A549 (cell line): Measurements from ENCODE around the gene LAT. TPM values are rescaled to one million over a fixed set of nuclear protein-coding genes. Genes with fewer than 3 reads are reported as not detected.
"Not testable (repeated sequence)": the region's sequence is repeated elsewhere in the genome, so short reads cannot be mapped to it uniquely, and the experiment has no call there.

Experiments used
- ATAC-seq, 2 experiments: fragments of 200-7000 bp in 1 of 2; fragments of >200 bp in 1 of 2; cut with Nextera tagmentation in 1 of 2; cut with Tn5 transposase in 1 of 2; 3 replicates each; pipeline versions ENCODE4 v1.8.0 to v1.9.1; 2018 to 2020; ENCODE audit warnings: mild to moderate bottlenecking in 1 of 2, moderate library complexity in 1 of 2
- CTCF ChIA-PET: fragments of 300-600 bp; sonication (Branson Sonifier 250); formaldehyde crosslinking; extraction: SDS; loops from one replicate; lab custom pipeline; 2021; ENCODE audit warnings: antibody characterized with exemption, inconsistent platforms; lab: Yijun Ruan, JAX
- POLR2A ChIA-PET: fragments of 350-600 bp; formaldehyde crosslinking; extraction: SDS; loops from one replicate; lab custom pipeline; 2021; ENCODE audit warnings: antibody characterized with exemption, inconsistent platforms; lab: Yijun Ruan, JAX
- DNase-seq, 2 experiments: peaks; one replicate each; pipeline versions ENCODE4 v3.0.0 to v3.0.0-alpha.2; 2011 to 2016; ENCODE audit warnings: low read depth in 1 of 2, low spot score in 1 of 2
- FAIRE-seq: peaks from 2 replicates; lab custom pipeline; 2011; peaks lifted over from hg19 to GRCh38; lab: Jason Lieb, UNC
- H3K27ac ChIP-seq, 2 experiments: fragments of >200 bp; sonication (Bioruptor Twin); formaldehyde crosslinking; 3 replicates each; pipeline ENCODE4 v1.5.1; 2016 to 2017
- H3K4me1 ChIP-seq: fragments of >200 bp; sonication (Bioruptor Twin); formaldehyde crosslinking; 3 replicates; pipeline ENCODE4 v1.6.1; 2016
- H3K4me2 ChIP-seq: fragments of >200 bp; sonication (Bioruptor Twin); formaldehyde crosslinking; 3 replicates; pipeline ENCODE4 v1.6.1; 2016
- H3K4me3 ChIP-seq: fragments of >200 bp; sonication (Bioruptor Twin); formaldehyde crosslinking; 3 replicates; pipeline ENCODE4 v1.5.1; 2016
- H3K9me3 ChIP-seq: fragments of >200 bp; sonication (Bioruptor Twin); formaldehyde crosslinking; 3 replicates; pipeline ENCODE4 v1.6.1; 2016
- ATOH8 ChIP-seq: fragments of 250-450 bp; sonication (Bioruptor Pico); IDR thresholded peaks from 2 replicates; pipeline ENCODE4 v1.5.0; 2020; ENCODE audit warnings: low read depth, mild to moderate bottlenecking, moderate library complexity
- BCL3 ChIP-seq: fragments of >200 bp; sonication (Bioruptor Twin); formaldehyde crosslinking; IDR thresholded peaks from 3 replicates; pipeline ENCODE4 v1.6.1; 2016
- CBX2 ChIP-seq: fragments of 200-600 bp; sonication (generic); IDR thresholded peaks from 2 replicates; pipeline ENCODE4 v1.6.1; 2016; ENCODE audit warnings: low read depth, mild to moderate bottlenecking, borderline replicate concordance
- CTCF ChIP-seq: fragments of >200 bp; sonication (Bioruptor Twin); formaldehyde crosslinking; IDR thresholded peaks from 3 replicates; pipeline ENCODE4 v1.5.1; 2016
- E2F6 ChIP-seq: IDR thresholded peaks from 2 replicates; pipeline ENCODE4 v1.6.1; 2012; ENCODE audit warnings: low read depth, borderline replicate concordance
- EHF ChIP-seq: fragments of 250-450 bp; sonication (Bioruptor Pico); IDR thresholded peaks from 2 replicates; pipeline ENCODE4 v1.5.0; 2020; ENCODE audit warnings: mild to moderate bottlenecking
- ESRRA ChIP-seq: fragments of 150-350 bp; IDR thresholded peaks from 2 replicates; pipeline ENCODE4 v1.6.1; 2014; ENCODE audit warnings: mild to moderate bottlenecking, low read length, borderline replicate concordance
- FOSB ChIP-seq: fragments of 250-450 bp; sonication (Bioruptor Pico); IDR thresholded peaks from 2 replicates; pipeline ENCODE4 v1.5.0; 2020; ENCODE audit warnings: mild to moderate bottlenecking, moderate library complexity
- GATA3 ChIP-seq: IDR thresholded peaks from 2 replicates; pipeline ENCODE4 v1.6.1; 2012; ENCODE audit warnings: borderline replicate concordance
- HES2 ChIP-seq: fragments of >200 bp; sonication (Bioruptor Twin); formaldehyde crosslinking; IDR thresholded peaks from 2 replicates; pipeline ENCODE4 v1.6.1; 2016
- HMGXB4 ChIP-seq: fragments of 250-450 bp; sonication (Bioruptor Pico); IDR thresholded peaks from 2 replicates; pipeline ENCODE4 v1.5.0; 2021; ENCODE audit warnings: mild to moderate bottlenecking, moderate library complexity, borderline replicate concordance
- JUN ChIP-seq, 2 experiments: fragments of >200 bp; sonication (Bioruptor Twin); formaldehyde crosslinking; IDR thresholded peaks; 2 replicates in 1 of 2; 3 replicates in 1 of 2; pipeline ENCODE4 v1.6.1; 2016 to 2017
- MAFK ChIP-seq: fragments of 450-650 bp; IDR thresholded peaks from 2 replicates; pipeline ENCODE4 v1.6.1; 2014; ENCODE audit not compliant: partially characterized antibody
- NPAS2 ChIP-seq: fragments of 250-450 bp; sonication (Bioruptor Pico); IDR thresholded peaks from 2 replicates; pipeline ENCODE4 v1.8.0; 2022; ENCODE audit warnings: mild to moderate bottlenecking, moderate library complexity, borderline replicate concordance
- NR3C1 ChIP-seq: fragments of >200 bp; sonication (Bioruptor Twin); formaldehyde crosslinking; IDR thresholded peaks from 3 replicates; pipeline ENCODE4 v1.6.1; 2017
- PBX3 ChIP-seq: IDR thresholded peaks from 2 replicates; pipeline ENCODE4 v1.6.1; 2012
- RAD21 ChIP-seq, 2 experiments: fragments of >200 bp in 1 of 2; sonication (Bioruptor Twin) in 1 of 2; formaldehyde crosslinking in 1 of 2; IDR thresholded peaks in 1 of 2; conservative IDR thresholded peaks in 1 of 2; 2 replicates in 1 of 2; 3 replicates in 1 of 2; pipeline ENCODE4 v1.6.1; 2012 to 2018; ENCODE audit warnings: inconsistent platforms in 1 of 2
- RCOR1 ChIP-seq: fragments of 150-350 bp; IDR thresholded peaks from 2 replicates; pipeline ENCODE4 v1.6.1; 2014; ENCODE audit warnings: antibody characterized with exemption, low read length, low read depth
- RNF2 ChIP-seq: fragments of 200-600 bp; sonication (generic); IDR thresholded peaks from 2 replicates; pipeline ENCODE4 v1.6.1; 2016; ENCODE audit warnings: low read depth, mild to moderate bottlenecking, antibody characterized with exemption, moderate library complexity, borderline replicate concordance
- SMC3 ChIP-seq: fragments of >200 bp; sonication (Bioruptor Twin); formaldehyde crosslinking; IDR thresholded peaks from 3 replicates; pipeline ENCODE4 v1.6.1; 2018; ENCODE audit warnings: inconsistent platforms
- ZSCAN20 ChIP-seq: fragments of 250-450 bp; sonication (Bioruptor Pico); IDR thresholded peaks from 2 replicates; pipeline ENCODE4 v1.8.0; 2022; ENCODE audit warnings: mild to moderate bottlenecking, moderate library complexity
- WGBS: methylation state at CpG from one replicate; pipeline ENCODE4 v1.1.6; 2017; ENCODE audit errors: missing lambda C conversion rate; 5-methylcytosine and 5-hydroxymethylcytosine counted together
- polyA plus RNA-seq, 4 experiments: library from polyadenylated mRNA; depleted of rRNA in 3 of 4; stranded (reverse); fragments of >200 nt; fragmentation: RNase III in 1 of 4; extraction: RNeasy Plus Mini Kit Qiagen cat#74134 plus additional on column Dnase treatment in 1 of 4; gene quantifications; 2 replicates in 3 of 4; 3 replicates in 1 of 4; pipeline ENCODE4 v1.2.3, GENCODE V29; 2011 to 2017

The LAT gene
- polyA plus RNA-seq, 2 of the 4 experiments (the other 2 are of a cell fraction): 0.85 to 3.3 TPM

- TF ChIP-seq MAFK (no peak), PBX3 (no peak), NPAS2 (CRISPR knock-in tag) (no peak)
- TF ChIP-seq, all 56 proteins: peak for 0
Observed at GRCh38 chr16:28964496-28964895, 20.4 kb upstream of the LAT start (continued).

GRCh38 chr16:28967156-28967555 lies 17.7 kb upstream of the LAT start:
- Histone ChIP-seq H3K4me1 (no peaks in the 10 kb centered on the region), H3K9me3 (no peaks in the 10 kb centered on the region), H3K4me2 (no peak overlapping the region), H3K4me3 (no peak overlapping the region), H3K27ac (no peak overlapping the region)
- WGBS: 88% methylated on average over 4 of the region's 4 CpGs
- ChIA-PET POLR2A (no interaction called here), CTCF (interaction anchor here (2.5 kb wide), 1 partner anchor 11 kb away, joined by 13 read pairs; no protein-coding TSS in a partner anchor)
- DNase-seq: no peak
- no peak for ATAC-seq
- no peak for FAIRE-seq
- no peak for TF ChIP-seq RNF2
- TF ChIP-seq CBX2: no peak

- POLR2A ChIA-PET, H3K9me3 ChIP-seq: not testable (repeated sequence)
- CTCF ChIA-PET: interaction anchor here (0.8 to 1.7 kb wide), 3 partner anchors 8 to 20 kb away, joined by 3 to 6 read pairs (median 3); no protein-coding TSS in a partner anchor
Observed at GRCh38 chr16:28969696-28970095, 15.2 kb upstream of the LAT start.

GRCh38 chr16:28974007-28974436 lies 10.8 kb upstream of the LAT start:
- Histone ChIP-seq H3K9me3 (no peaks in the 10 kb centered on the region), H3K4me1 (peaks cover 9% of the 10 kb centered on the region; the same call in 2 of the 3 replicates), H3K27ac (peak overlapping the region; percentile 87 to 88), H3K4me3 (peak overlapping the region; percentile 65), H3K4me2 (peak overlapping the region; percentile 75)
- ChIA-PET CTCF (interaction anchor here (0.5 to 2.6 kb wide), 30 partner anchors 8 to 750 kb away, joined by 3 to 15 read pairs (median 4); partner anchors contain the start of genes LAT and TUFM), POLR2A (interaction anchor here (0.6 to 1.3 kb wide), 7 partner anchors 10 to 727 kb away, joined by 3 to 7 read pairs (median 3); partner anchors contain the start of genes ATXN2L, LAT and NFATC2IP)
- FAIRE-seq: no peak
- peak; percentile 73 to 75 for DNase-seq
- WGBS: 1% methylated on average over 17 of the region's 17 CpGs
- TF ChIP-seq E2F6 (no peak), RCOR1 (no peak), BCL3 (no peak), CTCF (peak; percentile 70), GATA3 (no peak), ESRRA (no peak), NR3C1 (no peak), ATOH8 (CRISPR knock-in tag) (no peak), RNF2 (no peak), RAD21 (conservative IDR thresholded peaks at IDR 0.05 in 1 of 2, IDR thresholded peaks at IDR 0.05 in 1 of 2) (peak; percentile 66 to 69), FOSB (no peak), ZSCAN20 (CRISPR knock-in tag) (no peak), HMGXB4 (no peak), JUN (IDR thresholded peaks at IDR 0.05) (no peak), EHF (CRISPR knock-in tag) (no peak), SMC3 (peak; percentile 69), HES2 (no peak)
- peak; percentile 78 to 84 for ATAC-seq

More at GRCh38 chr16:28969696-28970095, 15.2 kb upstream of the LAT start:
- DNase-seq, ATAC-seq, H3K4me3 ChIP-seq, H3K4me2 ChIP-seq, FAIRE-seq, H3K4me1 ChIP-seq, H3K27ac ChIP-seq: not testable (repeated sequence)
- WGBS: 62% methylated on average over 2 of the region's 2 CpGs
